NCI-H2196 (cell line): Measurements from ENCODE around the gene SPIN2A.
"Not testable (repeated sequence)": the region's sequence is repeated elsewhere in the genome, so short reads cannot be mapped to it uniquely, and the experiment has no call there.

Experiments used
- DNase-seq: peaks from one replicate; lab custom pipeline; 2025; ENCODE audit not compliant: unreplicated experiment; lab: John Stamatoyannopoulos, UW

SPIN2A gene

DNA sequence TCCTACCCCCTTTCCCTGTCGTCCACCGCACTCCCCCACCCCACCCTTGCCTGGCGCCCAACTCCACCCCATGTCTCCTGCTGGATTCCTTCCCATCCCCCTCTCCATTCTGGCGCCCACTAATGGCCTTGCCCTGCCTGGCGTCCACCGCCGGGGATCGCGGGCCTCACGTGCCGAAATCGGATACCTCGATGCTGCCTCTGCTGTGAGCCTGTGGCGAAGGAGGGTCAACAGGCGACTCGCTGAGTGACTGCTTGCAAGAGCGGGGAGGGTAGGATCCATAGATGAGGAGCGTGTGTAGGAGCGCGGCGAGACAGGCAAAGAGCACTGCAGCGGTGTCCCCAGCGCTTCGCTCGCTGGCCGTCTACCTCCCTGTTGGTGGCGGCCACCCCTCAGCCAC, at the start of gene SPIN2A:
SPIN2A (minus strand) TSS at position 325 of the 400 bp plus-strand sequence. CDS start 800 bp downstream, outside the sequence.
- DNase-seq, result peak; percentile 38

- no peak for DNase-seq
Measured at GRCh38 chrX:57178605-57179004, 41.4 kb upstream of the SPIN2A start.

- DNase-seq, result no peak
Measured at GRCh38 chrX:57177070-57177469, 39.9 kb upstream of the SPIN2A start.

- DNase-seq, result no peak
Measured at GRCh38 chrX:57172544-57172943, 35.3 kb upstream of the SPIN2A start.

GRCh38 chrX:57156397-57157049, 19.3 kb upstream of the SPIN2A start:
- peak; percentile 7 for DNase-seq

DNA sequence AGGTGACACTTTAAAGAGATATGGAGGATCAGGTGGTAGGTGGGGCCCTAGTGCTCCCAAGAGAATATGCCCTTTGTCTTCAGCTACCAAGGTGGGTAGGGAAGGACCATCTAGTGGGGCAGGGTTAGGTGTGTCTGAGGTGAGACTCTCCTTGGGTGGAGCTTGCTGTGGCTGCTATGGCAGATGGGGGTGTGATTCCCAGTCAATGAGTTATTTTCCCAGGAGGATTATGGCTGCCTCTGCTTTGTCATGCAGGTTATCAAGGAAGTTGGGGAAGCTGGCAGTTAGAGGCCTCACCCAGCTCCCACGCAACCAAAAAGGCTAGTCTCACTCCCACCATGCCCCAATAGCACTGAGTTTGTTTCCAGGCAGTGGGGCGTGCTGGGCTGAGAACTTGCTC, 18.0 kb upstream of the SPIN2A start:
- no peak for DNase-seq

GRCh38 chrX:57152222-57152621, 15.0 kb upstream of the SPIN2A start:
- DNase-seq, result not testable (repeated sequence)

DNA sequence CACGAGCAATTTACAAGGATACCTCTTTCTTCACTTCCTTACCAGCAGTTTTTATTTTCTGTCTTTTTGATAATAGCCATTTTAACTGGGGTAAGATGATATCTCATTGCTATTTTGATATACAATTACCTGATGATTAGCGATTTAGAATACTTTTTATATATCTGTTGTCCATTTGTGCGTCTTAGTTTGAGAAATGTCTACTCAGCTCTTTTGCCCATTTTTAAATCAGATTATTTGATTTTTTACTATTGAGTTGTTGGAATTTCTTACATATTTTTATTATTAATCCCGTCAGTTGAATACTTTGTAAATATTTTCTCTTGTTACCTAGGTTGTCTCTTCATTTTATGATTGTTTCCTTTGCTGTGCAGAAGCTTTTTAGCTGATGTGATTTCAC, 1.5 kb upstream of the SPIN2A start:
- DNase-seq, result no peak

GRCh38 chrX:57137501-57137900, 304 bp upstream of the SPIN2A start:
- DNase-seq, result peak; percentile 1

- not testable (repeated sequence) for DNase-seq
Measured at GRCh38 chrX:57136589-57136988, 608 bp downstream of the SPIN2A start.

- DNase-seq, result no peak
Measured at GRCh38 chrX:57135287-57135686, 1.9 kb downstream of the SPIN2A start.

DNA sequence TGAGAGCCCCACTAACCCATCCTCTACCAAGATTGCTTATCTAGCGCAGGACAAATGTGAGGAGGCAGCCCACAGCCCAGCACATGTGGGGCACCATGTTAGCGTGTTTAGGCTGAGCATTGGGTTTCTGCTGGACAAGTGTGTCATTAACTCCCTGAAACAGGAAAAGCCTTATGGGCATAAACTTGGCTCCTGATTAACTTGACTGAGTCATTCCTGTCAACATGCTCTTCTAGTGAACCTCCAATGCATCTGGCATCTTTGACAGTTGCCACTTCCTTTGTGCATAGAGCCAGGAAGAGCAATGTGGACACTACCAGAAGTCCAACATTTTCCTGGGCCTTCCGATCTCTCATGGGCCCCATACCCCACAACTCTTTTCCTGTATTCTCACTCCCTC, 2.5 kb downstream of the SPIN2A start:
- DNase-seq, result no peak

- DNase-seq, result no peak
Measured at GRCh38 chrX:57133706-57134105, 3.5 kb downstream of the SPIN2A start.

GRCh38 chrX:57133284-57133683, 3.9 kb downstream of the SPIN2A start:
- DNase-seq, result not testable (repeated sequence)

DNA sequence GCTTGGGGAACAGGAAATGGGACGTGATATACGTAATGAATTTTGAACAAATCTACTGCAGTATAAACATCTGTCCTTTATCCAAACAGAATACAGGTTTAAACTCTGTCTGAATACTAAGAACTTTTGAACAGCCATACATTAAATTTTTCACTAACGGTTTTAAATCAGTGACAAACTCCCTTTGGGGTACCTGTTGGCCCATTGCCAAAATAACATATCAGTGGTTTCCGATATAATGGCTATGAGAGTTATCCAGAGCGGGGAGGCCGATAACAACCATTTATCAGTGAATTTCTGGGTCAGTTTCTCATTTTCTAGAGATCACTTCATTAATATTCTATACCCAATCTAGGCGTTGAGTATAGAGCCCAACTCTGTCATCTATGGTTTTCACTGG, 5.2 kb downstream of the SPIN2A start:
- no peak for DNase-seq

DNA sequence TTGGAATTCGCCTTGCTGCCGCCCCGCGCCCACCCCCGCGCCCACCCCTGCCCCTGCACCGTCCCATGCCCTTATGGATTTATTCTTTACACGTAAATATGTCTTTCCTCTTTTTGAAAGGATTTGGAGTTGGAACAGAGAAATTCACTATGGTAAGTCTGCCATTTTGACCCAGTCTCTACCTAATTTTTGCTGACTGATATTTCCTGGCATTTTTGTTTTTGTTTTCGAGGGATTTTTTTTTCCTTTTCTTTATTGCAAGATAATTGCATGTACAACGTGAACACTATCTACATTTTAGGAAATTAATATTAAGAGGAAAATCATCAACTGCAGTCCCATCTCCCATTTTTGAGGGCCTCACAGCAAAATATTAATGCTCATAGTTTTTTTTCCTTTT, 15.4 kb downstream of the SPIN2A start:
- DNase-seq, result no peak

DNA sequence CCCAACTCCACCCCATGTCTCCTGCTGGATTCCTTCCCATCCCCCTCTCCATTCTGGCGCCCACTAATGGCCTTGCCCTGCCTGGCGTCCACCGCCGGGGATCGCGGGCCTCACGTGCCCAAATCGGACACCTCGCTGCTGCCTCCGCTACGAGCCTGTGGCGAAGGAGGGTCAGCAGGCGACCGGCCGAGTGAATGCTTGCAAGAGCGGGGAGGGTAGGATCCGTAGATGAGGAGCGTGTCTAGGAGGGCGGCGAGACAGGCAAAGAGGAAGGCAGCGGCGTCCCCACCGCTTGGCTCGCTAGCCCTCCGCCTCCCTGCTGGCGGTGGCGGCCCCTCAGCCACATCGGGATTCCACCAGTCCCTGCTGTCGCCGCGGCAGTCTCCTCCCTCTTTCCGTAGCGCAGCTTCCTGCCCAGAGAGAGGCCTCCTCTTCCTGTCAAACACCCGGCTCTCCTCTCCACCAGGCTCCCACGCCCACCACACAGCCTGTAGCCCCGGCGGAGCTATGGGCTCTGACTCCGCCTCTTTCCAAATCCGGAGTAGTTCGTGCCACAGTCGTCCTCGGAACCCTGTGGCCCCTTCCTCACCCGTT, 15.9 kb downstream of the SPIN2A start, which contains the start of gene SPIN2B:
SPIN2B (minus strand) TSS at position 387 of the 594 bp plus-strand sequence.
- DNase-seq, result peak; percentile 55

DNA sequence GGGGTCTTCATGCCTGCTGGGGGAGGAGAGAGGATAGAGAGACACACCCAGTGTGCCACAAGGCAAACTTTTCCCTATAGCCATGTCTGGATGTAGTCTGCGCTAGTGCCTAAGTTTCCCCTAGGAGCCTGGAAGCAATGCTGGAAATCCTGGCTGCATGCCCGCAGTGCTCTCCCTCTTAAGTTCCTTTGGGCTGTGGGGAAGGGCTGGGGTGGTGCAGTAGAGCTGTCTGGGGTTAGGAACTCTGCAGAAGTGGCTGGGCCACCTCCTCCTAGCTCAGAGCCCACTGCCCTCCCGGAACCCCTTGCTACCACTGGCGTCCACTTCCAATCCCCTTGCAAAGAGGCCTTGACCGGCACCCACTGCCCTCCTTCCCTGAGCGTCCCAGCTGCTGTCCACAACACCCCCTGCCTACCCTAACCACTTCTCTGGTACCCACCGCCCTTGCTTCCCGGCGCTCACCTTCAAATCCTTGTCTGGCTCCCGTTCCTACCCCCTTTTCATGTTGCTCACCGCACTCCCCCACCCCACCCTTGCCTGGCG, 16.5 kb downstream of the SPIN2A start:
- DNase-seq, result not testable (repeated sequence)

GRCh38 chrX:57119416-57119815, 17.8 kb downstream of the SPIN2A start:
- DNase-seq, result no peak

GRCh38 chrX:57117566-57117965, 19.6 kb downstream of the SPIN2A start:
- not testable (repeated sequence) for DNase-seq

DNA sequence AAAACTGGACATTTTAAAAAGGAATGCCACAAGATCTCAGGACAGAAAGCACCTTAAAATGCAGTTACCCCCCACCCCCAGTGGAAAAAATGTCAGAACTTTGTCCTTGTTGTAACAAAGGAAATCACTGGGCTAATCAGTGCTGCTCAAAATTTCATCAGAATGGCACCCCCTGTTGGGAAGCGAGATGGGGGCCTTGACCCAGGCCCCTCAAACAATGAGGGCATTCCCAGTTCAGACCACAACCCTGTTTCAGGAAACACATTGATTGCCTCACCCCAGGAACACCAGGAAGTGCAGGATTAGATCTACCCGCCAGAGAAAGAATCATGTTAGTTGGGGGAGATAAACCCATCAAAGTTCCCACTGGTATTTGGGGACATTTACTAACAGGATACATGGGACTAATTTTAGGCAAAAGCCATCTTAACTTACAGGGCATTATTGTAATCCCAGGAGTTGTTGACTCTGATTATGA, 32.2 kb downstream of the SPIN2A start:
- no peak for DNase-seq

- no peak for DNase-seq
Measured at GRCh38 chrX:57104406-57104805, 32.8 kb downstream of the SPIN2A start.
